Nephron progenitor cell (in vitro differentiated cells): Measurements from ENCODE around the gene RAB7B.

Experiments used
- DNase-seq: peaks from one replicate; pipeline ENCODE4 v3.0.0; 2021
- H3K27ac Mint-ChIP-seq: 2 replicates; pipeline ENCODE4 v1.8.0; 2021; ENCODE audit warnings: mild to moderate bottlenecking, moderate library complexity, mixed read lengths
- H3K27me3 Mint-ChIP-seq: 2 replicates; pipeline ENCODE4 v1.8.0; 2021; ENCODE audit warnings: mild to moderate bottlenecking, low read depth, mixed read lengths; ENCODE audit not compliant: poor library complexity
- H3K36me3 Mint-ChIP-seq: 2 replicates; pipeline ENCODE4 v1.8.0; 2021; ENCODE audit warnings: low read depth, mixed read lengths
- H3K4me1 Mint-ChIP-seq: 2 replicates; pipeline ENCODE4 v1.8.0; 2021; ENCODE audit warnings: mixed read lengths
- H3K4me3 Mint-ChIP-seq: 2 replicates; pipeline ENCODE4 v1.8.0; 2021; ENCODE audit warnings: mild to moderate bottlenecking, moderate library complexity, mixed read lengths
- H3K9me3 Mint-ChIP-seq: 2 replicates; pipeline ENCODE4 v1.8.0; 2021; ENCODE audit warnings: mild to moderate bottlenecking, moderate library complexity, mixed read lengths
- CTCF ChIP-seq: fragments of 200-600 bp; sonication (generic); IDR thresholded peaks from 2 replicates; pipeline ENCODE4 v1.5.0; 2021; ENCODE audit warnings: antibody characterized with exemption

The RAB7B gene

GRCh38 chr1:205961991-205962820 lies 41.0 kb downstream of the RAB7B start:
- Mint-ChIP-seq H3K4me1 (peaks cover 51% of the 10 kb centered on the region), H3K4me3 (no peak overlapping the region), H3K36me3 (no peaks in the 10 kb centered on the region), H3K9me3 (no peaks in the 10 kb centered on the region), H3K27me3 (peaks cover 17% of the 10 kb centered on the region), H3K27ac (no peak overlapping the region)
- DNase-seq, result no peak
- TF ChIP-seq CTCF, result no peak

- Mint-ChIP-seq H3K36me3 (no peaks in the 10 kb centered on the region), H3K4me1 (peaks cover 51% of the 10 kb centered on the region), H3K9me3 (no peaks in the 10 kb centered on the region), H3K27ac (no peak overlapping the region), H3K4me3 (no peak overlapping the region), H3K27me3 (peaks cover 20% of the 10 kb centered on the region)
- no peak for TF ChIP-seq CTCF
- no peak for DNase-seq
Observed at GRCh38 chr1:205961405-205961804, 41.8 kb downstream of the RAB7B start.

- no peaks in the 10 kb centered on the region for H3K9me3 Mint-ChIP-seq
- H3K27me3 Mint-ChIP-seq, result peaks cover 27% of the 10 kb centered on the region
- H3K36me3 Mint-ChIP-seq, result no peaks in the 10 kb centered on the region
- no peak overlapping the region for H3K4me3 Mint-ChIP-seq
- no peak for TF ChIP-seq CTCF
- peaks cover 37% of the 10 kb centered on the region for H3K4me1 Mint-ChIP-seq
- DNase-seq, result no peak
- H3K27ac Mint-ChIP-seq, result no peak overlapping the region
Observed at GRCh38 chr1:205959789-205960188, 43.4 kb downstream of the RAB7B start.

- H3K27ac Mint-ChIP-seq, result no peak overlapping the region
Observed at GRCh38 chr1:205955499-205955898, 47.7 kb downstream of the RAB7B start.

GRCh38 chr1:205954819-205955404 lies 48.3 kb downstream of the RAB7B start:
- DNase-seq, result no peak
- no peaks in the 10 kb centered on the region for H3K36me3 Mint-ChIP-seq
- H3K9me3 Mint-ChIP-seq, result no peaks in the 10 kb centered on the region
- peaks cover 28% of the 10 kb centered on the region for H3K27me3 Mint-ChIP-seq
- TF ChIP-seq CTCF, result no peak
- H3K27ac Mint-ChIP-seq, result no peak overlapping the region
- no peak overlapping the region for H3K4me3 Mint-ChIP-seq
- H3K4me1 Mint-ChIP-seq, result peaks cover 9% of the 10 kb centered on the region

More at GRCh38 chr1:205955499-205955898, 47.7 kb downstream of the RAB7B start:
- Mint-ChIP-seq H3K36me3 (no peaks in the 10 kb centered on the region), H3K4me3 (no peak overlapping the region), H3K4me1 (peaks cover 9% of the 10 kb centered on the region), H3K9me3 (no peaks in the 10 kb centered on the region), H3K27me3 (peaks cover 31% of the 10 kb centered on the region)
- no peak for TF ChIP-seq CTCF
- no peak for DNase-seq

- Mint-ChIP-seq H3K27me3 (peaks cover 30% of the 10 kb centered on the region), H3K9me3 (no peaks in the 10 kb centered on the region), H3K4me3 (no peak overlapping the region), H3K27ac (no peak overlapping the region), H3K4me1 (no peaks in the 10 kb centered on the region), H3K36me3 (no peaks in the 10 kb centered on the region)
- no peak for DNase-seq
- no peak for TF ChIP-seq CTCF
Observed at GRCh38 chr1:205951746-205952145, 51.4 kb downstream of the RAB7B start.
